Upper lobe of right lung (tissue), 1 donor: ENCODE measurements around the gene DMD. TPM values are rescaled to one million over a fixed set of nuclear protein-coding genes. Genes with fewer than 3 reads are reported as not detected.

ENCODE experiments used
- ATAC-seq: fragments of 200-7000 bp; cut with Tn5 transposase; one replicate; pipeline ENCODE4 v1.9.1; 2020; ENCODE audit warnings: mild to moderate bottlenecking, moderate library complexity
- DNase-seq: peaks from one replicate; pipeline ENCODE4 v3.0.0-alpha.2; 2020
- H3K27ac ChIP-seq: fragments of 200-600 bp; one replicate; pipeline ENCODE4 v1.8.0; 2022
- H3K27me3 ChIP-seq: fragments of 200-600 bp; one replicate; pipeline ENCODE4 v1.8.0; 2022; ENCODE audit warnings: mild to moderate bottlenecking
- H3K36me3 ChIP-seq: fragments of 200-600 bp; one replicate; pipeline ENCODE4 v1.8.0; 2022
- H3K4me1 ChIP-seq: fragments of 200-600 bp; one replicate; pipeline ENCODE4 v1.8.0; 2022
- H3K4me3 ChIP-seq: fragments of 200-600 bp; one replicate; pipeline ENCODE4 v1.8.0; 2022; ENCODE audit warnings: mild to moderate bottlenecking
- H3K9me3 ChIP-seq: fragments of 200-600 bp; one replicate; pipeline ENCODE4 v1.8.0; 2022
- CTCF ChIP-seq: fragments of 200-600 bp; IDR thresholded peaks from one replicate; pipeline ENCODE4 v1.8.0; 2022; ENCODE audit warnings: antibody characterized with exemption
- intact Hi-C: fragments of 100-400 bp; cut with DNase I; formaldehyde crosslinking; loops from one replicate; pipeline ENCODE4 v1.11.0; 2022
- total RNA-seq: library from RNA; stranded (reverse); fragmentation: NEBNext Ultra II Directional; extraction: Animal tissue kit (Norgen Biotek cat#: 25700); gene quantifications from one replicate; pipeline ENCODE4 v1.2.1, GENCODE V29; 2021
- donor health status: DM: no; HTN: yes; CAD: no; lungs with severe emphysema.

Gene DMD
- total RNA-seq, 1 donor from 2014 or later: 24.7 TPM

GRCh38 chrX:31093639-31093975, 2117.7 kb downstream of the DMD start:
- intact Hi-C loops: no loop called here
- no peak for TF ChIP-seq CTCF

GRCh38 chrX:31092970-31093638, 2118.2 kb downstream of the DMD start:
- H3K4me1 ChIP-seq: no peaks in the 10 kb centered on the region
- ATAC-seq (no peak), DNase-seq (no peak)
- H3K27me3 ChIP-seq: no peaks in the 10 kb centered on the region
- H3K36me3 ChIP-seq: no peaks in the 10 kb centered on the region
- no peak overlapping the region for H3K27ac ChIP-seq
- intact Hi-C loops: no loop called here
- H3K9me3 ChIP-seq: no peaks in the 10 kb centered on the region
- TF ChIP-seq CTCF: no peak
- H3K4me3 ChIP-seq: no peak overlapping the region

More at GRCh38 chrX:31093639-31093975, 2117.7 kb downstream of the DMD start:
- no peaks in the 10 kb centered on the region for H3K4me1 ChIP-seq
- DNase-seq: no peak
- H3K36me3 ChIP-seq: no peaks in the 10 kb centered on the region
- no peak for ATAC-seq
- no peak overlapping the region for H3K4me3 ChIP-seq
- no peaks in the 10 kb centered on the region for H3K9me3 ChIP-seq
- no peak overlapping the region for H3K27ac ChIP-seq
- no peaks in the 10 kb centered on the region for H3K27me3 ChIP-seq

GRCh38 chrX:31092476-31092875, 2118.9 kb downstream of the DMD start:
- no peak for DNase-seq
- H3K9me3 ChIP-seq: no peaks in the 10 kb centered on the region
- intact Hi-C loops: no loop called here
- H3K4me3 ChIP-seq: no peak overlapping the region
- no peak for TF ChIP-seq CTCF
- no peaks in the 10 kb centered on the region for H3K27me3 ChIP-seq
- H3K4me1 ChIP-seq: no peaks in the 10 kb centered on the region
- no peaks in the 10 kb centered on the region for H3K36me3 ChIP-seq
- H3K27ac ChIP-seq: no peak overlapping the region
- ATAC-seq: no peak

GRCh38 chrX:31091819-31092218, 2119.5 kb downstream of the DMD start:
- Histone ChIP-seq H3K4me3 (no peak overlapping the region), H3K9me3 (no peaks in the 10 kb centered on the region), H3K27me3 (no peaks in the 10 kb centered on the region), H3K4me1 (no peaks in the 10 kb centered on the region), H3K27ac (no peak overlapping the region), H3K36me3 (no peaks in the 10 kb centered on the region)
- ATAC-seq (no peak), DNase-seq (no peak)
- no peak for TF ChIP-seq CTCF
- intact Hi-C loops: no loop called here

- no peak for ATAC-seq
- Histone ChIP-seq H3K36me3 (no peaks in the 10 kb centered on the region), H3K4me1 (no peaks in the 10 kb centered on the region), H3K27me3 (no peaks in the 10 kb centered on the region), H3K4me3 (no peak overlapping the region), H3K9me3 (no peaks in the 10 kb centered on the region), H3K27ac (no peak overlapping the region)
- TF ChIP-seq CTCF: no peak
- intact Hi-C loops: no loop called here
- no peak for DNase-seq
Observed at GRCh38 chrX:31074522-31074921, 2136.8 kb downstream of the DMD start.

GRCh38 chrX:31071725-31072124, 2139.6 kb downstream of the DMD start, which contains the start of gene FTHL17:
FTHL17 (minus strand) TSS chrX:31072041; CDS start chrX:31071953, 88 bp downstream.
- no peak within 1 kb of the TSS for H3K27ac ChIP-seq
- H3K4me3 ChIP-seq: no peak within 1 kb of the TSS
- no peaks in the 10 kb centered on the region for H3K4me1 ChIP-seq
- H3K27me3 ChIP-seq: no peaks in the 10 kb centered on the region
- DNase-seq (no peak), ATAC-seq (no peak)
- no peaks in the 10 kb centered on the region for H3K9me3 ChIP-seq
- H3K36me3 ChIP-seq: no peaks in the 10 kb centered on the region
- no peak for TF ChIP-seq CTCF
- intact Hi-C loops: no loop called here
